ENCODE measurements around the gene DSTYK.

DSTYK gene

DNA sequence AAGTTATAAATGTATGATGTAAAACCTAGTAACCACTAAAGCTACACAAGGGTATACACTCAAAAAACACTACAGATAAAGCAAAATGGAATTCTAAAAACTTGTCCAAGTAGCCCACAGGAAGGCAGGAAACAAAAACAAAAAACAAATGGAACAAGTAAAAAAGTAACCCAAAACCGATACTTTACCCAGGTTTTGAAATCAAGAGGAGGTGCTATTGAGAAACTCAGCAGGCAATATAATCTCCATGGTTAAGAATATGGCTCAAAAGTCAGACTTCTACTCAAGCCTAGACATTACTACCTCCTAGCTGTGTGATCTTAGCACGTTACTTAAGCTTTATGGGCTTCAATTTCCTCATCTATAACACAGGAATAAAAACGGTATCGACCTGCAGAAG lies 103.0 kb downstream of the DSTYK start:
- no peak for DNase-seq (ENCODE audit: extremely low read depth, low read depth)
- TF ChIP-seq, protein P1, sequence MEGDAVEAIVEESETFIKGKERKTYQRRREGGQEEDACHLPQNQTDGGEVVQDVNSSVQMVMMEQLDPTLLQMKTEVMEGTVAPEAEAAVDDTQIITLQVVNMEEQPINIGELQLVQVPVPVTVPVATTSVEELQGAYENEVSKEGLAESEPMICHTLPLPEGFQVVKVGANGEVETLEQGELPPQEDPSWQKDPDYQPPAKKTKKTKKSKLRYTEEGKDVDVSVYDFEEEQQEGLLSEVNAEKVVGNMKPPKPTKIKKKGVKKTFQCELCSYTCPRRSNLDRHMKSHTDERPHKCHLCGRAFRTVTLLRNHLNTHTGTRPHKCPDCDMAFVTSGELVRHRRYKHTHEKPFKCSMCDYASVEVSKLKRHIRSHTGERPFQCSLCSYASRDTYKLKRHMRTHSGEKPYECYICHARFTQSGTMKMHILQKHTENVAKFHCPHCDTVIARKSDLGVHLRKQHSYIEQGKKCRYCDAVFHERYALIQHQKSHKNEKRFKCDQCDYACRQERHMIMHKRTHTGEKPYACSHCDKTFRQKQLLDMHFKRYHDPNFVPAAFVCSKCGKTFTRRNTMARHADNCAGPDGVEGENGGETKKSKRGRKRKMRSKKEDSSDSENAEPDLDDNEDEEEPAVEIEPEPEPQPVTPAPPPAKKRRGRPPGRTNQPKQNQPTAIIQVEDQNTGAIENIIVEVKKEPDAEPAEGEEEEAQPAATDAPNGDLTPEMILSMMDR (IDR thresholded peaks at IDR 0.05; ENCODE audit: low read depth, low read length), result no peak

GRCh38 chr1:205107327-205107726 lies 104.2 kb downstream of the DSTYK start:
- no peak for DNase-seq (ENCODE audit: extremely low read depth, low read depth)
- TF ChIP-seq, protein P1 (IDR thresholded peaks at IDR 0.05; ENCODE audit: low read depth, low read length), result no peak

DNA sequence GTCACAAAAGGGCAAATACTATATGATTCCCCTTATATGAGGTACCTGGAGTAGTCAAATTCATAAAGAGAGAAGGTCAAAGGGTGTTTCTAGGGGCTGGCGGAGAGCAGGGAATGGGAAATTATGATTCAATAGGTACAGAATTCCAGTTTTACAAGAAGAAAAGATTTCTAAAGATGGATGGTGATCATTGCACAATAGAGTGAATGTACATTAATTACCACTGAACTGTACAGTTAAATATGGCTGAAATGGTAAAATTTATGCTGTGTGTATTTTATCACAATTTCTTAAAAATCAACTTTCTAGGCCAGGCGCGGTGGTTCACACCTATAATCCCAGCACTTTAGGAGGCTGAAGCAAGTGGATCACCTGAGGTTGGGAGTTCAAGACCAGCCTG lies 109.1 kb downstream of the DSTYK start:
- TF ChIP-seq, protein P1 (IDR thresholded peaks at IDR 0.05; ENCODE audit: low read depth, low read length), result no peak

GRCh38 chr1:205098242-205098641 lies 113.3 kb downstream of the DSTYK start:
- no peak for DNase-seq (ENCODE audit: extremely low read depth, low read depth)
- TF ChIP-seq, protein P1 (IDR thresholded peaks at IDR 0.05; ENCODE audit: low read depth, low read length), result no peak

More for the DNA sequence above, 109.1 kb downstream of the DSTYK start:
- no peak for DNase-seq (ENCODE audit: extremely low read depth, low read depth)

- no peak for DNase-seq (ENCODE audit: extremely low read depth, low read depth)
- TF ChIP-seq, protein P1 (IDR thresholded peaks at IDR 0.05; ENCODE audit: low read depth, low read length), result no peak
Measured at GRCh38 chr1:205095422-205095821, 116.1 kb downstream of the DSTYK start.

Measured in AG09319 (cell line).